ENCODE measurements around the gene CSNK2B. TPM values are rescaled to one million over a fixed set of nuclear protein-coding genes. Genes with fewer than 3 reads are reported as not detected.

The CSNK2B gene
- total RNA-seq, 1 experiment from 2014 or later = 357 TPM

GRCh38 chr6:31715022-31715958 lies 49.4 kb downstream of the CSNK2B start, which contains the start of gene LY6G6D:
TSS of gene LY6G6D (plus strand) at chr6:31715348. CDS start at chr6:31715356, 8 bp downstream.
- H3K4me1 Mint-ChIP-seq (ENCODE audit: low read depth, unreplicated experiment) = peaks cover 53% of the 10 kb centered on the region
- no peaks in the 10 kb centered on the region for H3K9me3 Mint-ChIP-seq (ENCODE audit: low read depth, unreplicated experiment)
- H3K4me3 Mint-ChIP-seq (ENCODE audit: low read depth, unreplicated experiment) = no peak within 1 kb of the TSS
- no peak for TF ChIP-seq CTCF (IDR thresholded peaks at IDR 0.05; ENCODE audit: unreplicated experiment)
- H3K27ac Mint-ChIP-seq (ENCODE audit: unreplicated experiment) = no peak within 1 kb of the TSS
- peaks cover 28% of the 10 kb centered on the region for H3K27me3 Mint-ChIP-seq (ENCODE audit: unreplicated experiment)
- CTCF ChIA-PET = interaction anchor here (0.7 to 1.9 kb wide), 4 partner anchors 15 to 107 kb away, joined by 4 to 9 read pairs (median 6); partner anchors contain the start of gene DDAH2
- intact Hi-C loops (cut with micrococcal nuclease; ENCODE audit: unreplicated experiment) = no loop called here
- no TSS peak for BruUV-seq (replicated peaks)
- DNase-seq = no peak
- peaks cover 10% of the 10 kb centered on the region for H3K36me3 Mint-ChIP-seq (ENCODE audit: insufficient read depth, unreplicated experiment)

GRCh38 chr6:31717499-31718222 lies 51.8 kb downstream of the CSNK2B start:
- intact Hi-C loops (cut with micrococcal nuclease; ENCODE audit: unreplicated experiment) = no loop called here
- Mint-ChIP-seq H3K36me3 (ENCODE audit: insufficient read depth, unreplicated experiment) (peaks cover 7% of the 10 kb centered on the region), H3K4me3 (ENCODE audit: low read depth, unreplicated experiment) (peak overlapping the region; percentile 24), H3K27me3 (ENCODE audit: unreplicated experiment) (peaks cover 35% of the 10 kb centered on the region), H3K27ac (ENCODE audit: unreplicated experiment) (peak overlapping the region; percentile 26), H3K9me3 (ENCODE audit: low read depth, unreplicated experiment) (no peaks in the 10 kb centered on the region), H3K4me1 (ENCODE audit: low read depth, unreplicated experiment) (peaks cover 34% of the 10 kb centered on the region)
- CTCF ChIA-PET = interaction anchor here (0.5 to 0.6 kb wide), 2 partner anchors 9 to 20 kb away, joined by 3 to 10 read pairs; no protein-coding TSS in a partner anchor
- BruUV-seq (replicated peaks) = no TSS peak
- TF ChIP-seq CTCF (IDR thresholded peaks at IDR 0.05; ENCODE audit: unreplicated experiment) = peak; percentile 58
- DNase-seq = peak; percentile 77

- Mint-ChIP-seq H3K27me3 (ENCODE audit: unreplicated experiment) (peaks cover 29% of the 10 kb centered on the region), H3K36me3 (ENCODE audit: insufficient read depth, unreplicated experiment) (peaks cover 7% of the 10 kb centered on the region), H3K9me3 (ENCODE audit: low read depth, unreplicated experiment) (no peaks in the 10 kb centered on the region), H3K4me3 (ENCODE audit: low read depth, unreplicated experiment) (no peak overlapping the region), H3K4me1 (ENCODE audit: low read depth, unreplicated experiment) (peaks cover 34% of the 10 kb centered on the region), H3K27ac (ENCODE audit: unreplicated experiment) (peak overlapping the region; percentile 26)
- DNase-seq = peak; percentile 88
- intact Hi-C loops (cut with micrococcal nuclease; ENCODE audit: unreplicated experiment) = no loop called here
- CTCF ChIA-PET = no interaction called here
- BruUV-seq (replicated peaks) = no TSS peak
- no peak for TF ChIP-seq CTCF (IDR thresholded peaks at IDR 0.05; ENCODE audit: unreplicated experiment)
Observed at GRCh38 chr6:31718265-31718664, 52.4 kb downstream of the CSNK2B start.

- H3K4me3 Mint-ChIP-seq (ENCODE audit: low read depth, unreplicated experiment) = no peak overlapping the region
- intact Hi-C loops (cut with micrococcal nuclease; ENCODE audit: unreplicated experiment) = no loop called here
- H3K36me3 Mint-ChIP-seq (ENCODE audit: insufficient read depth, unreplicated experiment) = peaks cover 12% of the 10 kb centered on the region
- TF ChIP-seq CTCF (IDR thresholded peaks at IDR 0.05; ENCODE audit: unreplicated experiment) = no peak
- H3K27me3 Mint-ChIP-seq (ENCODE audit: unreplicated experiment) = peaks cover 22% of the 10 kb centered on the region
- CTCF ChIA-PET = interaction anchor here (0.5 kb wide), 1 partner anchor 68 kb away, joined by 6 read pairs; no protein-coding TSS in a partner anchor
- DNase-seq = no peak
- H3K4me1 Mint-ChIP-seq (ENCODE audit: low read depth, unreplicated experiment) = peaks cover 34% of the 10 kb centered on the region
- peak overlapping the region; percentile 26 for H3K27ac Mint-ChIP-seq (ENCODE audit: unreplicated experiment)
- H3K9me3 Mint-ChIP-seq (ENCODE audit: low read depth, unreplicated experiment) = no peaks in the 10 kb centered on the region
- BruUV-seq (replicated peaks) = no TSS peak
Observed at GRCh38 chr6:31719001-31719400, 53.1 kb downstream of the CSNK2B start.
